Endothelial cell of umbilical vein (primary cell): ENCODE measurements around the gene SLC2A1.

Source experiments
- EZH2 ChIP-seq: IDR thresholded peaks from 2 replicates; pipeline ENCODE4 v1.6.1; 2012; ENCODE audit warnings: borderline replicate concordance, low read depth, mild to moderate bottlenecking, moderate library complexity, low read length, inconsistent platforms; ENCODE audit not compliant: severe bottlenecking
- JUN ChIP-seq: IDR thresholded peaks from 2 replicates; pipeline ENCODE4 v1.6.1; 2011; ENCODE audit warnings: borderline replicate concordance, low read depth; ENCODE audit not compliant: insufficient read length, insufficient read depth
- POLR2A ChIP-seq: IDR thresholded peaks from 2 replicates; pipeline ENCODE4 v1.6.1; 2012; ENCODE audit warnings: low read depth, mild to moderate bottlenecking, control low read depth, low read length
- POLR2AphosphoS5 ChIP-seq: IDR thresholded peaks from 2 replicates; pipeline ENCODE4 v1.6.1; 2012; ENCODE audit warnings: low read depth, mild to moderate bottlenecking, control low read depth, low read length, moderate library complexity; ENCODE audit not compliant: insufficient read depth
- TF ChIP-seq, protein P1 (sequence below), 2 donors: IDR thresholded peaks; 1 replicate in 1 of 2; 2 replicates in 1 of 2; pipeline ENCODE4 v1.5.1; 2011; ENCODE audit warnings: low read length in 2 of 2, mild to moderate bottlenecking in 2 of 2, moderate library complexity in 2 of 2, control low read depth in 1 of 2, inconsistent platforms in 1 of 2, low read depth in 1 of 2; ENCODE audit not compliant: insufficient read depth in 1 of 2; ENCODE audit errors: extremely low read depth in 1 of 2
- TF ChIP-seq, protein P2 (sequence below): IDR thresholded peaks from 2 replicates; pipeline ENCODE4 v1.6.1; 2011; ENCODE audit not compliant: insufficient read depth, insufficient read length

GRCh38 chr1:42963378-42964043 lies 4.8 kb upstream of the SLC2A1 start:
- TF ChIP-seq, protein P1, sequence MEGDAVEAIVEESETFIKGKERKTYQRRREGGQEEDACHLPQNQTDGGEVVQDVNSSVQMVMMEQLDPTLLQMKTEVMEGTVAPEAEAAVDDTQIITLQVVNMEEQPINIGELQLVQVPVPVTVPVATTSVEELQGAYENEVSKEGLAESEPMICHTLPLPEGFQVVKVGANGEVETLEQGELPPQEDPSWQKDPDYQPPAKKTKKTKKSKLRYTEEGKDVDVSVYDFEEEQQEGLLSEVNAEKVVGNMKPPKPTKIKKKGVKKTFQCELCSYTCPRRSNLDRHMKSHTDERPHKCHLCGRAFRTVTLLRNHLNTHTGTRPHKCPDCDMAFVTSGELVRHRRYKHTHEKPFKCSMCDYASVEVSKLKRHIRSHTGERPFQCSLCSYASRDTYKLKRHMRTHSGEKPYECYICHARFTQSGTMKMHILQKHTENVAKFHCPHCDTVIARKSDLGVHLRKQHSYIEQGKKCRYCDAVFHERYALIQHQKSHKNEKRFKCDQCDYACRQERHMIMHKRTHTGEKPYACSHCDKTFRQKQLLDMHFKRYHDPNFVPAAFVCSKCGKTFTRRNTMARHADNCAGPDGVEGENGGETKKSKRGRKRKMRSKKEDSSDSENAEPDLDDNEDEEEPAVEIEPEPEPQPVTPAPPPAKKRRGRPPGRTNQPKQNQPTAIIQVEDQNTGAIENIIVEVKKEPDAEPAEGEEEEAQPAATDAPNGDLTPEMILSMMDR (IDR thresholded peaks at IDR 0.05; ENCODE audit: extremely low read depth in 1 of 2, insufficient read depth in 1 of 2, low read depth in 1 of 2, low read length in 2 of 2), result no peak
- TF ChIP-seq EZH2, result no peak
- no peak for TF ChIP-seq POLR2A
- no peak for TF ChIP-seq JUN
- TF ChIP-seq, protein P2, sequence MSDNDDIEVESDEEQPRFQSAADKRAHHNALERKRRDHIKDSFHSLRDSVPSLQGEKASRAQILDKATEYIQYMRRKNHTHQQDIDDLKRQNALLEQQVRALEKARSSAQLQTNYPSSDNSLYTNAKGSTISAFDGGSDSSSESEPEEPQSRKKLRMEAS, result no peak
- no peak for TF ChIP-seq POLR2AphosphoS5
